GM18499 (cell line): Measurements from ENCODE around the gene HOXC11.

ENCODE experiments used
- ATAC-seq: cut with Tn5 transposase; IDR thresholded peaks from one replicate; pipeline ENCODE4 v1.9.1; 2021; ENCODE audit warnings: moderate number of reproducible peaks; ENCODE audit not compliant: insufficient read depth, unreplicated experiment

Gene HOXC11

GRCh38 chr12:53995378-53996239 is 22.7 kb downstream of the HOXC11 start:
- ATAC-seq, result no peak

- no peak for ATAC-seq
Measured at GRCh38 chr12:53996240-53997203, 23.6 kb downstream of the HOXC11 start.

- no peak for ATAC-seq
Measured at GRCh38 chr12:53997204-53998109, 24.5 kb downstream of the HOXC11 start.

DNA sequence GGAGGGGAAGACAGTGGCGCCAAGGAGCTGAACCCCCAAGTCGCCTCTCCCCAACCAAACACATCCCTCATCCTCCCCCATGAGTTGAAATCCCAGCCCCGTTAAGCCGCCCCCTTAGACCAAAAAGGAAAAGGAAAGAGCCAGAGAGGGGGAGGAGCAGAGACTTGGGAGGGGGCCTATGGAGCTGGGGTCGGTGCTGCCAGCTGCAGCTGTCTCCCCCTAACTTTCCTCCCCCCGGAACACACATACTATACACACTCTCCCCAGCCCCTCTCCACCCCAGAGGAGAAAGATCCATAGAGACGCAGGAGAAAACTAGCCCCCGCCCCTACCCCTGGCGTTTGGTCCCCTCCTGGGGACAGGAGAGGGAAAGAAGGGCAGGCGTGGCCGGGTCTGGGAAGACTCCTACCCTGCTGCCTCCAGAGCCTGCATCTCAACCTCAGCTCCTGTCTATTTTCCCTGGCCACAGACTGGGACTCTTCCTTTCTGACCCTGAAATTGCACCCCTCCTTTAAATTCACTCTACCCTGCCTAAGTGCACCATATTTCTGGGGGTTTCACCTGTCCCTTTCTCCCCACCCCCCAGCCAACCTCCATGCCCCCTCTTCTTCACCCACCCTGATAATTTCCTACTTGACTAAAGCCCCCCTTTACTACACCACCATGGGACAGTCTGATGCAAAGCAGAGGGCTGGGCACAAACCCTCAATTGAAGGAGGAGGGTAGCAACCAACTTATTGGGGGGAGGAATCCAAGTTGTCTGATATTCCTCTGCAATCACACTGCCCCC is 25.4 kb downstream of the HOXC11 start:
- no peak for ATAC-seq

DNA sequence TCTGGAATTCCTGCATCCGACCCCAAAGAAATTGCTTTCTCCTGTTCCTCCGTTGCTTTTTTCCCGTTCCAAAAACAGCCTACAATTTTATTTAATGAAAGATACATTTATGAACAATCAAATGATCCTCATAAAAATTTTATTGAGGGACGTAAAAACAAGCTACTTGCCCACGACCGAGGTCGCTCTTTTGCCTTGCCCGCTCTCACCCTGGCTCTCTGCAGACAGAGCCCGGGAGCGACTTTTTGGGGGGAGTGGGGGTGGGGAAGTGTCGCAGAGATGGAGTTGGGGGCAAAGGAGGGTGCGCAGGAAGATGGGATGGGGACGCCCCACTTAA is 25.9 kb downstream of the HOXC11 start:
- ATAC-seq, result no peak

- ATAC-seq, result no peak
Measured at GRCh38 chr12:53999559-54000115, 26.7 kb downstream of the HOXC11 start.

DNA sequence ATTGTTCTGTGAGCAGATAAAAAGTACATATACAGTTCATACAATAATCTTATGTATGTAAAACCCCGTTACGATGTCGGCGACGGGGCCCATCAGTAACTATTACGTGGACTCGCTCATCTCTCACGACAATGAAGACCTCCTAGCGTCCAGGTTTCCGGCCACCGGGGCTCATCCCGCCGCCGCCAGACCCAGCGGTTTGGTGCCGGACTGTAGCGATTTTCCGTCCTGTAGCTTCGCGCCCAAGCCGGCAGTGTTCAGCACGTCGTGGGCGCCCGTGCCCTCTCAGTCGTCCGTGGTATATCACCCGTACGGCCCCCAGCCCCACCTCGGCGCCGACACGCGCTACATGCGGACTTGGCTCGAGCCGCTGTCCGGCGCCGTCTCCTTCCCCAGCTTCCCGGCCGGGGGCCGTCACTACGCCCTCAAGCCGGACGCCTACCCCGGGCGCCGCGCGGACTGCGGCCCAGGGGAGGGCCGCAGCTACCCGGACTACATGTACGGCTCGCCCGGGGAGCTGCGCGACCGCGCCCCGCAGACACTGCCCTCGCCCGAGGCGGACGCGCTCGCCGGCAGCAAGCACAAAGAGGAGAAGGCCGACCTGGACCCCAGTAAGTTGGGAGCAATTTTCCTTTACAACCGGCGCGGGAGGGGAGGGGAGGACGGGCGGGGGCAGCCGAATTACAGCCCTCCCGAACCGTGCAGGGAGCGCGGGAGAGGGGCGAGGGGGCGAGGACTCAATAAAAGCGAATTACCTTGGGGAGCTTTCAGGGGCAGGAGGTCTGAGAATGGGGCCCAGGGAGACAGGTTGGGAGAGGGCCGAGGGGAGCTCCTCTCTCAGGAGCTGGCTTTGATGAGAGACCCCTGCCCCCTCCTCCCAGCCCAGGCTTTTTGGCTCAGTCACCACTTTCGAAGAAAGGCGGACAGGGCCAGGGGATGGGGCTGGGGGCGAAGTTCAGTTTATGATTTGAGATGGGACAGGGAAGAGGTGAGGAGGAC is 27.5 kb downstream of the HOXC11 start, which contains the start of gene HOXC9:
TSS of gene HOXC9 (plus strand) at position 46 of the 999 bp plus-strand sequence. CDS start at position 74, 28 bp downstream.
- no peak for ATAC-seq

DNA sequence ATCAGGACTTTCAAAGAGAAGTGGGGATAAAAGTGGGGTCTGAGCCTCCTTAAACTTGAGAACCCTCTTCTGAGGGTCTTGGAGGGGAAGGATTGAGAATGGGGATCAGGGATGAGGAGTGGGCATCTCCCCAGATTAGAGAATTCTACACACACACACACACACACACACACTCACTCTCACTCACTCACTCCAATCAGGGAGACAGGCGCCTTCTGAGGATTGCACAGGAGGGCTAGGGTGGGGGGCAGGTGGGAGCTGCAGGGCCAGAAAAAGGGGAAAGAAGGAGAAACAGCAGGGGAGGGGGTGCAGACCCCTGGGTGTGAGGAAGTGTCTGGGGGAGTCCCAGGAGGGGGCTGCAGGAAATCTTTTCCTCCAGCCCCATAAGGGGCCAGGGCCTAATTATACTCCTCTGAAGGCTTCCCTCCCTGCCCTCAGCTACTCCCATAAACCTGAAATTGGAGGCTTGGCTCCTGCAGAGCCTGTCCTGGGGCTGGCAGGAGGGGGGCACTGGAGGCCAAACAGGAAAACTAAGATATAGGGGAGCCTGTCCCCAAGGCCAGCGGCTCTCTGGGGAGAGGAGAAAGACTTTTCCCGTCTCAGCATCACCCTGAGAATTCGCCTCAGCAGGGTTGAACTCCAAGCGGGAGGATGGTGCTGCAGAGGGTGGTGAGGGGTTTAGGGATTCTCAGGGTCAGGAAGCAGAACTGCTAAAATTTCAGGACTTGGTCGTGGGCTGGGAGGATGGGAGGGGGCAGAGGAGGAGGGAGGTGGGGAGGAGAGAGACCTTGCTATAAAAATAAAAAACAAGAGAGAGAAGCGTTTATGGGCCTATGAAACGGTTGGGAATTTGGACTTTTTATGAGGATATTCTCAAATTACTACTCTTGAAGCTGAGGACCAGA is 28.6 kb downstream of the HOXC11 start:
- no peak for ATAC-seq

DNA sequence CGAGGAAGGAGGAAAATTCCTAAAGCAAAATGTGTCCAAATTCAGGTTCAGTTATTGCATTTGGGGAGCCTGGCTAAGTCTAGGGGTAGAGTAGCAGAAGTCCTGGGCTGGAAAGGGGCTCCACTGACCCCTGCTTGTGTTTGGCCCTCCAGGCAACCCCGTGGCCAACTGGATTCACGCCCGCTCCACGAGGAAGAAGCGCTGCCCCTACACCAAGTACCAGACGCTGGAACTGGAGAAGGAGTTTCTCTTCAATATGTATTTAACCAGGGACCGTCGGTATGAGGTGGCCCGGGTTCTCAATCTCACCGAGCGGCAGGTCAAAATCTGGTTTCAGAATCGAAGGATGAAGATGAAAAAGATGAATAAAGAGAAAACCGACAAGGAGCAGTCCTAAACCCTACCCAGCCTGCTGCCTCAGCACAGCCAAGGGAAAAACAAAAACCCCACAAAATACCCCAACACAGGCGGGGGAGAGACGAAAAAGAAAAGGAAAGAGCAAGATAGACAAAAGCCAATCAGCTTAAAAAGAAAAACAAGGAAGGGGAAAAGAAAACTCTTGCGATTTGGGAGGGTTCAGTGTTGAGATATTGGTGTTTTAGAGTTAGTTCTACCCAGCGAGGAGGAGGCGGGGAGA is 29.5 kb downstream of the HOXC11 start:
- ATAC-seq, result no peak

DNA sequence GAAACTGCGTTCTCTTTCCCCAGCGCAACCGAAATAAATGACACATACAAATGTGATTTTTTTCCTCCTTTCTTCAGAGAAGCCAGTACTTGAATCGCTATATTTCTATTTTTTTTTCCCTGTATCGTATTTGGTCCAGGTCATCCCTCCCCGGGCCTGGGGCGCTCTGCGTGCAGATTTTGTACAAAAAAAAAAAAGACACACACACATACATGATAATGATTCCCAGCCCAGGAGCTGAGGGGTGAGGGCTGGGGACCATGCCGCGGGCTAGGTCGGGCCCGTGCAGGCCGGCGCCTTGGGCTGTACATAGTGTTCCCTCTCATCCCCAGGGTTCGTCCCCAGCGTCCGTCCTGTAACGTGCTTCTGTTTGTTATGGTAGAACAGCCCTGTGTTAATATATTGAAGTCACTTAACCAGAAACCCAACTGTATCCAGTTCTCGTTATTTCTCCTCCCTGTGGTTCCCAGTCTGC is 30.0 kb downstream of the HOXC11 start:
- no peak for ATAC-seq

DNA sequence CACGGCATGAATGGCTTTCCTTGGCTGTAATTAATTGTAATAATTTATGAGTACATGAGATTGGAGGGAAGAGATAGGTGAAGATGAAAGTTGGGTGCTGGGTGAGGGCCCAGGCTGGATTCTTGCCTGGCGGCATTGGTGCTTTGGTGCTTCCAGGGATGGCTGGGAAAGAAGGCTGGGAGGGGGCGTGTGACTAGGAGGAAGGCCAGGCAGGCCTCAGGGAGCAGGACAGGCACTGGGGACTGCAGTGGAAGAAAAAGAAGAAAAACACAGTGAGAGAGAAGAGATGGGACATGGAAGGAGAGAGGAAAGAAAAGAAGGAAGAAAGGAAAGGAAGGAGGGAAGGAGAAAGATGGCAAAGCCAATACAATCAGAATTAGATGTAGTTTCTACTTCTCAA is 30.7 kb downstream of the HOXC11 start:
- ATAC-seq, result no peak

DNA sequence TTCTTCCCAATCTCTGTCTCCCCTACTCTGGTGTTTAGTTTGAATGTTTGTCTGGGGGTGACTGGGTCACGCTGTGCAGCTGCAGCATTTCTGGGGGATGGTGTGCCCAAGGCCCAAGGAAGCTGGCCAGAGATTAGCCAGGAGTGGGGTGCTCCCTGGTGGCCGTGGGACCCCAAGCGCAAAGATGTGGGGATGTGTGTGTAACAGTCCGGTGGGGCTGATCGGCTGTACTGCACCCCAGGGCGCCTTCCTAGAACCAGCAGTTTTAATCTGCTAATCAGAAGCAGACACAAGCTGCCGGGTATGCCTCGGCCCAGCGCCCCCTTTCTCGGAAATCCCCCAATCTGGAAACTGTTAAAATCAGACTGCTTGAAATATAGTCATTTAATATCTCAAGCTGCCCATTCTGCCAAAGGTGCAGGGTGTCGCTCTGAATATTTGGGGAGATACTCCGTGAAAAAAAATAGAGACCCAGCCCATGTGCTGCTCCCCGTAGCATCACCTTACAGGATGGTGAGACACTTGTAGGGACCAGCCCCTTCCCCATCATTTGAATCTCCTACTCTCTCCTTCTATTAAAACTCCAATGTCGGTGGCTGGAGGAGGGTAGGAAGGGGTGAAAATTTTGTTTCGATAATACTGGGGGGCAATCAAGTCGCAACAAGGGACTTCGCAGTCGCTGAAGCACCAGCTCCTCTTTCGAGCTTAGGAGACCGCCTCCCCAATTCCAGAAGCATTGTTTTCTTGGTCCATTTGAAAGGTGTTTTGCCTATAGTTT is 31.3 kb downstream of the HOXC11 start:
- no peak for ATAC-seq

DNA sequence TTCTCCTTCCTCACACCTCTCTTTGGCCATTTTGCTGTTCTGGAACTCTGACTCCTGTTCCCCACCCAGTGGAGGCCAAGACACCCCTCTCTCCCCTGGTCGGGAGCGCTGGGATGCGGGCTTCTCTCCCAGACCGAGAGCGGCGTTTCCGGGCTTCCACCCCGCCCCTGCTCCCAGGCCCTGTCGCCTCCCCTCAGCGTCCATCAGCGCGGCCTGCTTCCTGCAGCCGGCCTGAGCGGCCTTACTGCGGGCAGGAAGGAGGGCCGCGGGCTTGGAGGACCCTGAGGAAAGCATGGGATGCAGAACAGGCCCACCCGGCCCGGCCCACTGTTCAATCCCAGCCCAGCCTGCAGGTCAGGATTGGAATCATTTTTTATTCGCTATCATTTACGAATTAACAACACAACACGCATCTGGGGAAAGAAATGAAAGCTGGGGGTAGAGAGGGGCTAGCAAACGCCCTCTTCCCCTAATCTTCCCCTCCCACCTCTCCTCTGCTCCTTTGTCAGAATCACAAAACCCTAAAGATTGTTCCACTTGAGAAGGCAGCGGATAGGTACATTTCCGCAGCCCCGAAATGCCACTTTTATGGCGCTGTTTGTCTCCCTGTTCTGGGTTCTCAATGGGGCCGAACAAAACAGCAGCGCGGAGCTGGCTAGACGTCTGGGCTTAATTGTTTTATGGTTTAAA is 32.1 kb downstream of the HOXC11 start:
- no peak for ATAC-seq

DNA sequence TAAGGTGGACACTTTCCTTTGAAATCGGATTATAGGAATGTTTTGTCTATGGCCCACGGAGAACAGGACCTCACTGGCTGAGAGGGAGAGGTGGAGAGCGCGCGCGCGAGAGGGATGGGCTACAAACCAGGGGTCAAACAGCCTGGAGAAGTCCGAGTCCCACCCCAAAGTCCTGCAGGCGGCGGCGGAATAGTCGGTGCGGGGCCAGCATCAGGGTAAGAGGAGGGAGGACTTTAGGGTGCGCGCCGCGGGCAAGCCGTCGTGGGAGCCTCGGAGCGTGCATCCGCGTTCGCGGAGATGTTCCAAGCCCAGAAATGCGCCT is 32.6 kb downstream of the HOXC11 start:
- no peak for ATAC-seq
